Spleen (tissue), 7 donors: ENCODE measurements around the gene ITM2B.

Experiments used
- POLR2A ChIP-seq, 3 donors: fragments of 450-650 bp; IDR thresholded peaks; one replicate each; pipeline ENCODE4 v1.5.1; 2017; ENCODE audit warnings: antibody characterized with exemption in 3 of 3, mild to moderate bottlenecking in 1 of 3
- POLR2AphosphoS5 ChIP-seq, 3 donors: sonication (generic); formaldehyde crosslinking; IDR thresholded peaks; one replicate each; pipeline ENCODE4 v1.5.1; 2017; ENCODE audit warnings: antibody characterized with exemption in 3 of 3
- TF ChIP-seq, protein P1 (sequence below), 11 experiments: fragments of 200-600 bp in 7 of 11; fragments of 450-650 bp in 4 of 11; sonication (generic) in 4 of 11; IDR thresholded peaks in 8 of 11; conservative IDR thresholded peaks in 3 of 11; 1 replicate in 7 of 11; 2 replicates in 4 of 11; pipeline versions ENCODE4 v1.4.0 to v1.8.0; 2016 to 2021; ENCODE audit warnings: antibody characterized with exemption in 11 of 11, inconsistent platforms in 4 of 11, mild to moderate bottlenecking in 1 of 11
- donor health status: DM: no; HTN: no; CAD: no; lungs with moderate emphysema.
- donor health status: DM: no; HTN: no; CAD: no.
- donor health status: DM: no; HTN: no; CAD: no.

DNA sequence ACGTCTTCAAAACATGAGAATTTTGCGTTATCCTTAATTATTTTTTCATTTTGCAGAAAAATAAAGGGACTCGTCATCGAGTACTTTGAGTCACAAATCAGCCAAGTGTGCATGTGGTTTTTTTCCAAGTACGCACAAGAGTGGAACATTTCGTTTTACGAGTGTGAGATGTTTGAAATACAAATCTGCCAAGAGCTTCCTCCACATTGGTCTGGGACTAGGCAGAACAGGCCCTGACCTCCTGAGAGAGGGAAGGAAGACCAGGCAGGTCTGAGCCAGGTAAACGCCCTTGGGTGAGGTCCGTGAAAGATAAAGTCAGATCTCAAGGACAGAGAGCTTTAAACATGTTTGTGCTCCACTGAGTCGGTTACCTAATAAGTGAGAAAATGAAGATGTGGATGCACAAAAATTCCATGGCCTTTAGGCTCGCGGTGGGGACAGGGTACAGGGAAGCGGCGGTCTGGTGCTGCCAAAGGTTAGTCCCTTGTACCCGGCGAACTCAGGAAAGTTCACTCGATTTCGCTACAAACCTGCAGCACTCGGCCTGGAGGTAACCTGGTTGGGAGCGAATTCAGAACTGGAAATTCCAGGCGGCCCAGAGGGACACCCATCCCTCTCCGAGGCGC, 473 bp upstream of the ITM2B start:
- TF ChIP-seq, protein P1, sequence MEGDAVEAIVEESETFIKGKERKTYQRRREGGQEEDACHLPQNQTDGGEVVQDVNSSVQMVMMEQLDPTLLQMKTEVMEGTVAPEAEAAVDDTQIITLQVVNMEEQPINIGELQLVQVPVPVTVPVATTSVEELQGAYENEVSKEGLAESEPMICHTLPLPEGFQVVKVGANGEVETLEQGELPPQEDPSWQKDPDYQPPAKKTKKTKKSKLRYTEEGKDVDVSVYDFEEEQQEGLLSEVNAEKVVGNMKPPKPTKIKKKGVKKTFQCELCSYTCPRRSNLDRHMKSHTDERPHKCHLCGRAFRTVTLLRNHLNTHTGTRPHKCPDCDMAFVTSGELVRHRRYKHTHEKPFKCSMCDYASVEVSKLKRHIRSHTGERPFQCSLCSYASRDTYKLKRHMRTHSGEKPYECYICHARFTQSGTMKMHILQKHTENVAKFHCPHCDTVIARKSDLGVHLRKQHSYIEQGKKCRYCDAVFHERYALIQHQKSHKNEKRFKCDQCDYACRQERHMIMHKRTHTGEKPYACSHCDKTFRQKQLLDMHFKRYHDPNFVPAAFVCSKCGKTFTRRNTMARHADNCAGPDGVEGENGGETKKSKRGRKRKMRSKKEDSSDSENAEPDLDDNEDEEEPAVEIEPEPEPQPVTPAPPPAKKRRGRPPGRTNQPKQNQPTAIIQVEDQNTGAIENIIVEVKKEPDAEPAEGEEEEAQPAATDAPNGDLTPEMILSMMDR (IDR thresholded peaks at IDR 0.05 in 8 of 11, conservative IDR thresholded peaks at IDR 0.05 in 3 of 11): no peak
- TF ChIP-seq POLR2A (IDR thresholded peaks at IDR 0.05) (no peak), POLR2AphosphoS5 (IDR thresholded peaks at IDR 0.05) (no peak)
